ENCODE results near the gene SLC16A13. TPM values are rescaled to one million over a fixed set of nuclear protein-coding genes. Genes with fewer than 3 reads are reported as not detected.

The SLC16A13 gene
- total and polyA plus RNA-seq, 4 donors: 2.3 to 43.2 (median 29.9) TPM

DNA sequence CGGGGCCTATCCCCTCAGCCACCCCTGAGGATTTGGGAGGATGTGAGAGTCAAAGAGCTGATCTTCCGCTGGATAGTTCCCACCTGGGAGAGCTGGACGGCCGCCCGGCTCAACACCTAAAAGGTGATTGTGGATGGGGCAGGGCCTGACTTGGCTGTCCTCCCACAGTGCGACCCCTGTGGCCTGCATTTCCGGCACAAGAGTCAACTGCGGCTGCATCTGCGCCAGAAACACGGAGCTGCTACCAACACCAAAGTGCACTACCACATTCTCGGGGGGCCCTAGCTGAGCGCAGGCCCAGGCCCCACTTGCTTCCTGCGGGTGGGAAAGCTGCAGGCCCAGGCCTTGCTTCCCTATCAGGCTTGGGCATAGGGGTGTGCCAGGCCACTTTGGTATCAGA lies 8.5 kb upstream of the SLC16A13 start:
- 79% methylated on average over 13 of the region's 13 CpGs for WGBS
- Histone ChIP-seq H3K4me1 (ENCODE audit: control insufficient read depth in 4 of 4, insufficient read depth in 4 of 4, low read length in 3 of 4) (peaks cover 0 to 9% (median 3%) of the 10 kb centered on the region in 4 donors), H3K27ac (ENCODE audit: low read depth in 1 of 2, low read length in 2 of 2) (no peak overlapping the region), H3K4me3 (ENCODE audit: low read depth in 1 of 3, low read length in 3 of 3) (no peak overlapping the region), H3K9me3 (ENCODE audit: control insufficient read depth in 4 of 4, low read length in 3 of 4) (no peaks in the 10 kb centered on the region), H3K36me3 (ENCODE audit: control insufficient read depth in 4 of 4, insufficient read depth in 3 of 4, low read depth in 1 of 4, low read length in 3 of 4) (peaks cover 0 to 1% (median 0%) of the 10 kb centered on the region in 4 donors), H3K9ac (ENCODE audit: low read depth in 1 of 2, low read length in 2 of 2) (no peak overlapping the region), H3K27me3 (ENCODE audit: control insufficient read depth in 4 of 4, insufficient read depth in 4 of 4, low read length in 3 of 4) (no peaks in the 10 kb centered on the region)
- TF ChIP-seq, protein P1, sequence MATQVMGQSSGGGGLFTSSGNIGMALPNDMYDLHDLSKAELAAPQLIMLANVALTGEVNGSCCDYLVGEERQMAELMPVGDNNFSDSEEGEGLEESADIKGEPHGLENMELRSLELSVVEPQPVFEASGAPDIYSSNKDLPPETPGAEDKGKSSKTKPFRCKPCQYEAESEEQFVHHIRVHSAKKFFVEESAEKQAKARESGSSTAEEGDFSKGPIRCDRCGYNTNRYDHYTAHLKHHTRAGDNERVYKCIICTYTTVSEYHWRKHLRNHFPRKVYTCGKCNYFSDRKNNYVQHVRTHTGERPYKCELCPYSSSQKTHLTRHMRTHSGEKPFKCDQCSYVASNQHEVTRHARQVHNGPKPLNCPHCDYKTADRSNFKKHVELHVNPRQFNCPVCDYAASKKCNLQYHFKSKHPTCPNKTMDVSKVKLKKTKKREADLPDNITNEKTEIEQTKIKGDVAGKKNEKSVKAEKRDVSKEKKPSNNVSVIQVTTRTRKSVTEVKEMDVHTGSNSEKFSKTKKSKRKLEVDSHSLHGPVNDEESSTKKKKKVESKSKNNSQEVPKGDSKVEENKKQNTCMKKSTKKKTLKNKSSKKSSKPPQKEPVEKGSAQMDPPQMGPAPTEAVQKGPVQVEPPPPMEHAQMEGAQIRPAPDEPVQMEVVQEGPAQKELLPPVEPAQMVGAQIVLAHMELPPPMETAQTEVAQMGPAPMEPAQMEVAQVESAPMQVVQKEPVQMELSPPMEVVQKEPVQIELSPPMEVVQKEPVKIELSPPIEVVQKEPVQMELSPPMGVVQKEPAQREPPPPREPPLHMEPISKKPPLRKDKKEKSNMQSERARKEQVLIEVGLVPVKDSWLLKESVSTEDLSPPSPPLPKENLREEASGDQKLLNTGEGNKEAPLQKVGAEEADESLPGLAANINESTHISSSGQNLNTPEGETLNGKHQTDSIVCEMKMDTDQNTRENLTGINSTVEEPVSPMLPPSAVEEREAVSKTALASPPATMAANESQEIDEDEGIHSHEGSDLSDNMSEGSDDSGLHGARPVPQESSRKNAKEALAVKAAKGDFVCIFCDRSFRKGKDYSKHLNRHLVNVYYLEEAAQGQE (IDR thresholded peaks at IDR 0.05): no peak
- TF ChIP-seq NR2F2 (IDR thresholded peaks at IDR 0.05): peak; percentile 16
- DNase-seq (ENCODE audit: low spot score): no peak

DNA sequence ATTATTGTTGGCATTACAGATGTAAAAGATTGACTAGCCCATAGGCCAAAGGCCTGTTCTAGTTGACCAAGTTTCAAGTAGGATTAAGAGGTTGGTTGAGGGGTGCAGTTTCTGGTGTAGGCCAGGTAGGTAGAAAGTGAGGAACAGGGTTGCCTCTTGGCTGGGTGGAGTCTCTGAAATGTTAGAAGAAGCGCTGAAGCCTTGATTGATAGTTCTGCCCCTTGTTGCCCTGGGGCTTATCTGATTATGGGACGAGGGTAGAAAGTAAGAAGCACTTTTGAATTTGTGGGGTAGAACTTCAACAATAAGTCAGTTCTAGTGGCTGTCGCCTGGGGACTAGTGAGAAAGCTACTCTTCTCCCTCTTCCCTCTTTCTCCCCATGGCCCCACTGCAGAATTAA lies 6.7 kb upstream of the SLC16A13 start:
- H3K4me3 ChIP-seq (ENCODE audit: low read depth in 1 of 3, low read length in 3 of 3): no peak overlapping the region
- no peaks in the 10 kb centered on the region for H3K4me1 ChIP-seq (ENCODE audit: control insufficient read depth in 4 of 4, insufficient read depth in 4 of 4, low read length in 3 of 4)
- H3K9me3 ChIP-seq (ENCODE audit: control insufficient read depth in 4 of 4, low read length in 3 of 4): no peaks in the 10 kb centered on the region
- WGBS: 94% methylated on average over 3 of the region's 3 CpGs
- peaks cover 0 to 1% (median 0%) of the 10 kb centered on the region in 4 donors for H3K36me3 ChIP-seq (ENCODE audit: control insufficient read depth in 4 of 4, insufficient read depth in 3 of 4, low read depth in 1 of 4, low read length in 3 of 4)
- H3K9ac ChIP-seq (ENCODE audit: low read depth in 1 of 2, low read length in 2 of 2): no peak overlapping the region
- H3K27ac ChIP-seq (ENCODE audit: low read depth in 1 of 2, low read length in 2 of 2): peak overlapping the region in 1 of 2 donors; percentile 23
- no peak for DNase-seq (ENCODE audit: low spot score)
- no peaks in the 10 kb centered on the region for H3K27me3 ChIP-seq (ENCODE audit: control insufficient read depth in 4 of 4, insufficient read depth in 4 of 4, low read length in 3 of 4)
- TF ChIP-seq, protein P2, sequence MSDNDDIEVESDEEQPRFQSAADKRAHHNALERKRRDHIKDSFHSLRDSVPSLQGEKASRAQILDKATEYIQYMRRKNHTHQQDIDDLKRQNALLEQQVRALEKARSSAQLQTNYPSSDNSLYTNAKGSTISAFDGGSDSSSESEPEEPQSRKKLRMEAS (IDR thresholded peaks at IDR 0.05): no peak

DNA sequence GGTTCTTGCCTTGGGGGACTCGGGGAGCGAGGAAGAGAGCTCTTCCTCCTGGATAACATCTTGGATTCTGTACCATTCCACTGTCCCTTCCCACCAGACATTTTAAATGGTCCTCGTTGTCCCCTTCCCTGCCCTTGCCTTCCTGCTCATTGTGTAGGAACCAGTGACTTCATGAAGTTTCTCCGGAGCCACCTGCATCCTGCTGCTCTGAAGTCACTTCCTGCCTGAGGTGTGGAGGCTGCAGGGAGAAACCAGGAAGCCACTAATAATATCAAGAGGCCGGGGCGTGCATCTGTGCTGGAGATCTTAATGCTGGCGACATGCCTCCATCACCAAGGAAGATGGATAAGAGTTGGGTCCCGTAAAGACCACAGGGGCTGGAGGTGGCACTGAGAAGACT lies 6.2 kb upstream of the SLC16A13 start:
- H3K36me3 ChIP-seq (ENCODE audit: control insufficient read depth in 4 of 4, insufficient read depth in 3 of 4, low read depth in 1 of 4, low read length in 3 of 4): peaks cover 0 to 1% (median 0%) of the 10 kb centered on the region in 4 donors
- H3K9me3 ChIP-seq (ENCODE audit: control insufficient read depth in 4 of 4, low read length in 3 of 4): no peaks in the 10 kb centered on the region
- TF ChIP-seq GABPA (IDR thresholded peaks at IDR 0.05 in 1 of 2, conservative IDR thresholded peaks at IDR 0.05 in 1 of 2): peak in 1 of 2 donors; percentile 55
- peak; percentile 15 for TF ChIP-seq YY1 (IDR thresholded peaks at IDR 0.05)
- TF ChIP-seq HNF4G (IDR thresholded peaks at IDR 0.05): no peak
- no peak overlapping the region for H3K4me3 ChIP-seq (ENCODE audit: low read depth in 1 of 3, low read length in 3 of 3)
- no peak for DNase-seq (ENCODE audit: low spot score)
- no peak overlapping the region for H3K9ac ChIP-seq (ENCODE audit: low read depth in 1 of 2, low read length in 2 of 2)
- WGBS: 74% methylated on average over 8 of the region's 8 CpGs
- no peaks in the 10 kb centered on the region for H3K27me3 ChIP-seq (ENCODE audit: control insufficient read depth in 4 of 4, insufficient read depth in 4 of 4, low read length in 3 of 4)
- H3K4me1 ChIP-seq (ENCODE audit: control insufficient read depth in 4 of 4, insufficient read depth in 4 of 4, low read length in 3 of 4): no peaks in the 10 kb centered on the region
- peak overlapping the region in 1 of 2 donors; percentile 31 for H3K27ac ChIP-seq (ENCODE audit: low read depth in 1 of 2, low read length in 2 of 2)

DNA sequence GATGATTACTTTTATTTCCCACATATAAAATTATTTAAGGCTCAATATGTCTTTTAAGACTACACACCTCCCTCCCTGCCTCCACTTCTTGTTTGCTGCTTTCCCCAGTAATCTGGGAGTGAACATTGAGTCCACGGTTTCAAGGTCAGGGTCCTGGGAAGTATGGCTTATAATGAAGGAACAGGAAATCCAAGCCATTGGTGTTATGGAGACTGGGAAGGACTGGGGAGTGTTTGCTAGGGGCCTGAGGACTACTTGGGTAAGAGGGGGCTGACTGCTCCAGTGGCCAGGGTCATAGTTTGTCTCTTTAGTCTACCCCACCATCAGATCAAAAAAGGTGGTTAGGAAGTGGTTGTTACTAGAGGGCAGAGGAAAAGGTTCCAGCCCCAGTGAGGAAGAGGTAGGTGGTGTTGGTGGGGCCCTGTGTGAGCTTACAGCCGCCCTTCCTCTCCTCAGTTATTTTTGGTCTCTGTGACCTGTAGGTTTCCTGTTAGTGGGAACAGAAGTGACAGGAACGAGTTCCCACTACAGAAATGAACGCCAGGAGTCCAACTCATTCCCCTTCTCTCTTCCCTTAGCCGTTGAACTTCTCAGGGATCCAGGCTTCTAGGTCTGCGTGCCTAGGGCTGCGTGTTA lies 742 bp upstream of the SLC16A13 start:
- peaks cover 9 to 39% (median 30%) of the 10 kb centered on the region in 4 donors for H3K4me1 ChIP-seq (ENCODE audit: control insufficient read depth in 4 of 4, insufficient read depth in 4 of 4, low read length in 3 of 4)
- TF ChIP-seq FOXA1 (IDR thresholded peaks at IDR 0.05): no peak
- TF ChIP-seq RXRA (IDR thresholded peaks at IDR 0.05): no peak
- peak; percentile 29 for TF ChIP-seq NR2F2 (IDR thresholded peaks at IDR 0.05)
- TF ChIP-seq, protein P3, sequence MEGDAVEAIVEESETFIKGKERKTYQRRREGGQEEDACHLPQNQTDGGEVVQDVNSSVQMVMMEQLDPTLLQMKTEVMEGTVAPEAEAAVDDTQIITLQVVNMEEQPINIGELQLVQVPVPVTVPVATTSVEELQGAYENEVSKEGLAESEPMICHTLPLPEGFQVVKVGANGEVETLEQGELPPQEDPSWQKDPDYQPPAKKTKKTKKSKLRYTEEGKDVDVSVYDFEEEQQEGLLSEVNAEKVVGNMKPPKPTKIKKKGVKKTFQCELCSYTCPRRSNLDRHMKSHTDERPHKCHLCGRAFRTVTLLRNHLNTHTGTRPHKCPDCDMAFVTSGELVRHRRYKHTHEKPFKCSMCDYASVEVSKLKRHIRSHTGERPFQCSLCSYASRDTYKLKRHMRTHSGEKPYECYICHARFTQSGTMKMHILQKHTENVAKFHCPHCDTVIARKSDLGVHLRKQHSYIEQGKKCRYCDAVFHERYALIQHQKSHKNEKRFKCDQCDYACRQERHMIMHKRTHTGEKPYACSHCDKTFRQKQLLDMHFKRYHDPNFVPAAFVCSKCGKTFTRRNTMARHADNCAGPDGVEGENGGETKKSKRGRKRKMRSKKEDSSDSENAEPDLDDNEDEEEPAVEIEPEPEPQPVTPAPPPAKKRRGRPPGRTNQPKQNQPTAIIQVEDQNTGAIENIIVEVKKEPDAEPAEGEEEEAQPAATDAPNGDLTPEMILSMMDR (IDR thresholded peaks at IDR 0.05; ENCODE audit: low read depth, low read length, missing input control): no peak
- no peak for TF ChIP-seq GABPA (IDR thresholded peaks at IDR 0.05 in 1 of 2, conservative IDR thresholded peaks at IDR 0.05 in 1 of 2)

More for the DNA sequence above, 742 bp upstream of the SLC16A13 start:
- Histone ChIP-seq H3K27me3 (ENCODE audit: control insufficient read depth in 4 of 4, insufficient read depth in 4 of 4, low read length in 3 of 4) (no peaks in the 10 kb centered on the region), H3K36me3 (ENCODE audit: control insufficient read depth in 4 of 4, insufficient read depth in 3 of 4, low read depth in 1 of 4, low read length in 3 of 4) (peaks cover 0 to 1% (median 0%) of the 10 kb centered on the region in 4 donors), H3K9ac (ENCODE audit: low read depth in 1 of 2, low read length in 2 of 2) (peak overlapping the region; percentile 48 to 88), H3K4me3 (ENCODE audit: low read depth in 1 of 3, low read length in 3 of 3) (peak overlapping the region; percentile 45 to 74 (median 66)), H3K27ac (ENCODE audit: low read depth in 1 of 2, low read length in 2 of 2) (peak overlapping the region; percentile 84 to 96), H3K9me3 (ENCODE audit: control insufficient read depth in 4 of 4, low read length in 3 of 4) (no peaks in the 10 kb centered on the region)
- no peak for DNase-seq (ENCODE audit: low spot score)
- 10% methylated on average over 7 of the region's 7 CpGs for WGBS

Measured in liver (tissue), 9 donors.